Pancreas (tissue), 10 donors: ENCODE results near the gene B4GALT2. TPM values are rescaled to one million over a fixed set of nuclear protein-coding genes. Genes with fewer than 3 reads are reported as not detected.

Experiments used
- ATAC-seq, 4 donors: fragments of 200-7000 bp; cut with Tn5 transposase; one replicate each; pipeline versions ENCODE4 v1.8.0 to v1.9.1; 2020; ENCODE audit warnings: mild to moderate bottlenecking in 4 of 4, moderate library complexity in 4 of 4
- DNase-seq, 6 donors: peaks; one replicate each; pipeline ENCODE4 v3.0.0-alpha.2; 2020
- FAIRE-seq: peaks from 2 replicates; lab custom pipeline; 2012; peaks lifted over from hg19 to GRCh38; lab: Jason Lieb, UNC
- H3K27ac ChIP-seq, 4 donors: fragments of 200-600 bp; sonication (generic); 1 replicate in 3 of 4; 2 replicates in 1 of 4; pipeline versions ENCODE4 v1.5.0 to v1.8.0; 2020
- H3K27me3 ChIP-seq, 4 donors: fragments of 200-600 bp; one replicate each; pipeline ENCODE4 v1.8.0; 2021
- H3K36me3 ChIP-seq, 3 donors: fragments of 200-600 bp; sonication (generic) in 1 of 3; one replicate each; pipeline versions ENCODE4 v1.5.0 to v1.8.0; 2020 to 2021
- H3K4me1 ChIP-seq, 3 donors: fragments of 200-600 bp; one replicate each; pipeline ENCODE4 v1.8.0; 2021
- H3K4me3 ChIP-seq, 4 donors: fragments of 200-600 bp; sonication (generic) in 2 of 4; one replicate each; pipeline versions ENCODE4 v1.5.0 to v1.8.0; 2020 to 2021
- H3K9me3 ChIP-seq, 4 donors: fragments of 200-600 bp; one replicate each; pipeline ENCODE4 v1.8.0; 2021
- CTCF ChIP-seq, 4 donors: fragments of 200-600 bp; sonication (generic) in 3 of 4; IDR thresholded peaks; one replicate each; pipeline versions ENCODE4 v1.5.0 to v1.8.0; 2021; ENCODE audit warnings: antibody characterized with exemption in 4 of 4
- WGBS, 2 donors: extraction: QIAGEN DNeasy Blood & Tissue Kit; methylation state at CpG; one replicate each; pipeline ENCODE4 v1.1.7; 2013; 5-methylcytosine and 5-hydroxymethylcytosine counted together
- intact Hi-C, 3 donors: fragments of 100-400 bp; cut with DNase I; formaldehyde crosslinking; loops; one replicate each; pipeline versions ENCODE4 v1.11.1 to v1.14.2; 2022
- polyA plus RNA-seq, 2 donors: library from polyadenylated mRNA; stranded (reverse); fragments of 200-250 nt; gene quantifications; one replicate each; pipeline ENCODE4 v1.2.3, GENCODE V29; 2013
- total RNA-seq, 6 donors: library from RNA; stranded (reverse); fragmentation: NEBNext Ultra II Directional in 4 of 6; extraction: Animal tissue kit (Norgen Biotek cat#: 25700) in 4 of 6; gene quantifications; one replicate each; pipeline versions ENCODE4 v1.2.1 to v1.2.4, GENCODE V29; 2021 to 2023
- donor health status: healthy with polysubstance abuse.
- donor health status: DM: no; HTN: no; CAD: no; lungs with moderate emphysema.
- donor health status: DM: no; HTN: no; CAD: no.
- donor health status: control.
- donor health status: control.
- donor health status: Bipolar disorder and iron deficiency.
- donor health status: DM: yes; HTN: yes; CAD: no.
- donor health status: DM: no; HTN: no; CAD: no.
- donor health status: DM: no; HTN: no; CAD: no.
- donor health status: DM: yes; HTN: yes; CAD: no.

The B4GALT2 gene
- total and polyA plus RNA-seq, 8 donors = 16.7 to 36.7 (median 27.6) TPM

GRCh38 chr1:44014365-44015104, 35.5 kb downstream of the B4GALT2 start:
- no peaks in the 10 kb centered on the region for H3K36me3 ChIP-seq
- FAIRE-seq (no peak), DNase-seq (no peak), ATAC-seq (no peak)
- H3K27me3 ChIP-seq = no peaks in the 10 kb centered on the region
- H3K4me1 ChIP-seq = no peaks in the 10 kb centered on the region
- no peak overlapping the region for H3K27ac ChIP-seq
- TF ChIP-seq CTCF (IDR thresholded peaks at IDR 0.05) = no peak
- 77 to 81% methylated on average over 8 of the region's 8 CpGs for WGBS, 2 donors
- intact Hi-C loops = no loop called here
- H3K9me3 ChIP-seq = no peaks in the 10 kb centered on the region
- no peak overlapping the region for H3K4me3 ChIP-seq

- WGBS, 2 donors = 70 to 81% methylated on average over 3 of the region's 3 CpGs
- FAIRE-seq (no peak), ATAC-seq (no peak), DNase-seq (no peak)
- TF ChIP-seq CTCF (IDR thresholded peaks at IDR 0.05) = no peak
- Histone ChIP-seq H3K4me1 (no peaks in the 10 kb centered on the region), H3K4me3 (no peak overlapping the region), H3K9me3 (no peaks in the 10 kb centered on the region), H3K27me3 (no peaks in the 10 kb centered on the region), H3K36me3 (no peaks in the 10 kb centered on the region), H3K27ac (no peak overlapping the region)
- intact Hi-C loops = no loop called here
These were observed 36.2 kb downstream of the B4GALT2 start for GRCh38 chr1:44015206-44015605.

- H3K9me3 ChIP-seq = no peaks in the 10 kb centered on the region
- TF ChIP-seq CTCF (IDR thresholded peaks at IDR 0.05) = no peak
- H3K27me3 ChIP-seq = no peaks in the 10 kb centered on the region
- H3K36me3 ChIP-seq = no peaks in the 10 kb centered on the region
- no peak for FAIRE-seq
- intact Hi-C loops = no loop called here
- 82 to 83% methylated on average over 20 of the region's 20 CpGs for WGBS, 2 donors
- H3K4me3 ChIP-seq = no peak overlapping the region
- no peak overlapping the region for H3K27ac ChIP-seq
- peak in 2 of 6 donors; percentile 3 to 44 for DNase-seq
- ATAC-seq = no peak
- H3K4me1 ChIP-seq = no peaks in the 10 kb centered on the region
These were observed 37.3 kb downstream of the B4GALT2 start for GRCh38 chr1:44016041-44016889.

- Histone ChIP-seq H3K27me3 (no peaks in the 10 kb centered on the region), H3K27ac (no peak overlapping the region), H3K9me3 (no peaks in the 10 kb centered on the region), H3K4me1 (no peaks in the 10 kb centered on the region), H3K36me3 (no peaks in the 10 kb centered on the region), H3K4me3 (no peak overlapping the region)
- DNase-seq (peak in 2 of 6 donors; percentile 18 to 46), ATAC-seq (peak in 3 of 4 donors; percentile 28 to 47 (median 45)), FAIRE-seq (no peak)
- WGBS, 2 donors = 86 to 88% methylated on average over 20 of the region's 20 CpGs
- intact Hi-C loops = no loop called here
- no peak for TF ChIP-seq CTCF (IDR thresholded peaks at IDR 0.05)
These were observed 37.9 kb downstream of the B4GALT2 start for GRCh38 chr1:44016890-44017400.
